Gastrocnemius medialis (tissue), 4 donors: ENCODE results near the gene GYPE. TPM values are rescaled to one million over a fixed set of nuclear protein-coding genes. Genes with fewer than 3 reads are reported as not detected.
"Not testable (repeated sequence)": the region's sequence is repeated elsewhere in the genome, so short reads cannot be mapped to it uniquely, and the experiment has no call there.

Source experiments
- ATAC-seq, 2 donors: fragments of 150-250 bp; one replicate each; pipeline ENCODE4 v1.9.1; 2016
- DNase-seq, 2 donors: peaks; one replicate each; pipeline ENCODE4 v3.0.0-alpha.2; 2019
- H3K27ac ChIP-seq, 4 donors: fragments of 200-600 bp; sonication (generic); 1 replicate in 1 of 4; 2 replicates in 3 of 4; pipeline ENCODE4 v1.5.1; 2016 to 2018; ENCODE audit warnings: mild to moderate bottlenecking in 2 of 4, moderate library complexity in 1 of 4
- H3K27me3 ChIP-seq, 3 donors: fragments of 200-600 bp; sonication (generic) in 2 of 3; 1 replicate in 1 of 3; 2 replicates in 2 of 3; pipeline versions ENCODE4 v1.5.1 to v1.6.0; 2016 to 2019; ENCODE audit warnings: mild to moderate bottlenecking in 1 of 3, moderate library complexity in 1 of 3
- H3K36me3 ChIP-seq, 2 donors: fragments of 200-600 bp; sonication (generic) in 1 of 2; one replicate each; pipeline ENCODE4 v1.5.1; 2017 to 2018
- H3K4me1 ChIP-seq, 2 donors: fragments of 200-600 bp; sonication (generic) in 1 of 2; one replicate each; pipeline ENCODE4 v1.5.1; 2016 to 2017; ENCODE audit warnings: mild to moderate bottlenecking in 2 of 2
- H3K4me3 ChIP-seq, 4 donors: fragments of 200-600 bp; sonication (generic) in 3 of 4; 1 replicate in 1 of 4; 2 replicates in 3 of 4; pipeline ENCODE4 v1.5.1; 2016 to 2019; ENCODE audit warnings: mild to moderate bottlenecking in 2 of 4
- H3K9me3 ChIP-seq, 3 donors: fragments of 200-600 bp; sonication (generic) in 2 of 3; 1 replicate in 1 of 3; 2 replicates in 2 of 3; pipeline ENCODE4 v1.5.1; 2016 to 2019
- CTCF ChIP-seq, 5 experiments: fragments of 450-650 bp in 3 of 5; fragments of 200-600 bp in 2 of 5; sonication (generic) in 2 of 5; IDR thresholded peaks in 4 of 5; conservative IDR thresholded peaks in 1 of 5; 1 replicate in 4 of 5; 2 replicates in 1 of 5; pipeline ENCODE4 v1.5.1; 2016 to 2019; ENCODE audit warnings: antibody characterized with exemption in 5 of 5, mild to moderate bottlenecking in 3 of 5, moderate library complexity in 3 of 5
- POLR2A ChIP-seq, 2 donors: fragments of 450-650 bp; IDR thresholded peaks; one replicate each; pipeline ENCODE4 v1.6.1; 2017; ENCODE audit warnings: antibody characterized with exemption in 2 of 2, mild to moderate bottlenecking in 2 of 2, moderate library complexity in 2 of 2
- in situ Hi-C, 4 donors: fragments of 200-750 bp; cut with MboI; loops; one replicate each; pipeline versions ENCODE4 v1.15.0 to v1.8.0; 2017; ENCODE audit warnings: low sequenced_read_pairs in 4 of 4
- intact Hi-C: fragments of 100-400 bp; cut with DNase I; formaldehyde crosslinking; loops from one replicate; pipeline ENCODE4 v1.15.1; 2023; ENCODE audit warnings: low total_unique reads
- total RNA-seq, 4 donors: library from RNA; depleted of rRNA; stranded (reverse); fragments of >200 nt; gene quantifications; one replicate each; pipeline versions ENCODE4 v1.1.0 to v1.2.3, GENCODE V29; 2016

Gene GYPE
- total RNA-seq, 4 donors from 2014 or later = 0.25 TPM; not detected in 3

GRCh38 chr4:143858456-143858855 is 46.9 kb downstream of the GYPE start:
- intact Hi-C loops = no loop called here
- no peaks in the 10 kb centered on the region for H3K4me1 ChIP-seq
- no peaks in the 10 kb centered on the region for H3K27me3 ChIP-seq
- TF ChIP-seq CTCF (IDR thresholded peaks at IDR 0.05 in 4 of 5, conservative IDR thresholded peaks at IDR 0.05 in 1 of 5) (no peak), POLR2A (IDR thresholded peaks at IDR 0.05) (no peak)
- DNase-seq = no peak
- in situ Hi-C loops = no loop called here
- H3K9me3 ChIP-seq = no peaks in the 10 kb centered on the region
- H3K4me3 ChIP-seq = no peak overlapping the region
- no peak overlapping the region for H3K27ac ChIP-seq
- no peaks in the 10 kb centered on the region for H3K36me3 ChIP-seq
- no peak for ATAC-seq

GRCh38 chr4:143857391-143858336 is 47.7 kb downstream of the GYPE start:
- H3K27me3 ChIP-seq, intact Hi-C loops, H3K27ac ChIP-seq, H3K9me3 ChIP-seq, in situ Hi-C loops, H3K36me3 ChIP-seq, H3K4me3 ChIP-seq, ATAC-seq, DNase-seq, H3K4me1 ChIP-seq: not testable (repeated sequence)

- H3K9me3 ChIP-seq, DNase-seq, H3K4me3 ChIP-seq, H3K27me3 ChIP-seq, in situ Hi-C loops, H3K36me3 ChIP-seq, H3K27ac ChIP-seq, intact Hi-C loops, H3K4me1 ChIP-seq, ATAC-seq: not testable (repeated sequence)
Observed at GRCh38 chr4:143856017-143856557, 49.3 kb downstream of the GYPE start.

GRCh38 chr4:143854645-143855044 is 50.7 kb downstream of the GYPE start:
- H3K9me3 ChIP-seq, H3K4me3 ChIP-seq, H3K4me1 ChIP-seq, H3K36me3 ChIP-seq, DNase-seq, H3K27me3 ChIP-seq, intact Hi-C loops, H3K27ac ChIP-seq, in situ Hi-C loops, ATAC-seq: not testable (repeated sequence)

- in situ Hi-C loops, intact Hi-C loops, H3K27ac ChIP-seq, H3K36me3 ChIP-seq, H3K4me3 ChIP-seq, DNase-seq, H3K27me3 ChIP-seq, H3K4me1 ChIP-seq, H3K9me3 ChIP-seq, ATAC-seq: not testable (repeated sequence)
Observed at GRCh38 chr4:143849296-143849695, 56.1 kb downstream of the GYPE start.

GRCh38 chr4:143843506-143843832 is 61.9 kb downstream of the GYPE start:
- H3K9me3 ChIP-seq, H3K27ac ChIP-seq, intact Hi-C loops, in situ Hi-C loops, ATAC-seq, H3K36me3 ChIP-seq, H3K4me3 ChIP-seq, H3K27me3 ChIP-seq, H3K4me1 ChIP-seq, DNase-seq: not testable (repeated sequence)

GRCh38 chr4:143842624-143843505 is 62.5 kb downstream of the GYPE start:
- DNase-seq, ATAC-seq, in situ Hi-C loops: not testable (repeated sequence)

GRCh38 chr4:143839413-143839812 is 65.9 kb downstream of the GYPE start:
- H3K36me3 ChIP-seq, H3K4me1 ChIP-seq, H3K27ac ChIP-seq, H3K4me3 ChIP-seq, intact Hi-C loops, DNase-seq, ATAC-seq, H3K27me3 ChIP-seq, in situ Hi-C loops, H3K9me3 ChIP-seq: not testable (repeated sequence)

More at GRCh38 chr4:143842624-143843505, 62.5 kb downstream of the GYPE start:
- H3K9me3 ChIP-seq, H3K27me3 ChIP-seq, H3K4me3 ChIP-seq, H3K27ac ChIP-seq, intact Hi-C loops, H3K36me3 ChIP-seq, H3K4me1 ChIP-seq: not testable (repeated sequence)

- intact Hi-C loops, H3K4me1 ChIP-seq, H3K27ac ChIP-seq, DNase-seq, H3K27me3 ChIP-seq, H3K36me3 ChIP-seq, H3K9me3 ChIP-seq, H3K4me3 ChIP-seq, ATAC-seq, in situ Hi-C loops: not testable (repeated sequence)
Observed at GRCh38 chr4:143834196-143834595, 71.2 kb downstream of the GYPE start.

- intact Hi-C loops, ATAC-seq, H3K36me3 ChIP-seq, H3K4me3 ChIP-seq, H3K27ac ChIP-seq, H3K27me3 ChIP-seq, H3K4me1 ChIP-seq, in situ Hi-C loops, H3K9me3 ChIP-seq, DNase-seq: not testable (repeated sequence)
Observed at GRCh38 chr4:143833676-143834075, 71.7 kb downstream of the GYPE start.
